ENCODE data around the gene PARVB. TPM values are rescaled to one million over a fixed set of nuclear protein-coding genes. Genes with fewer than 3 reads are reported as not detected.

Gene PARVB
- total and polyA plus RNA-seq, 9 of the 15 experiments (the other 6 are each of a cell fraction or from before 2014, with no cell fraction given), result 1.1 to 59.2 (median 29.2) TPM

DNA sequence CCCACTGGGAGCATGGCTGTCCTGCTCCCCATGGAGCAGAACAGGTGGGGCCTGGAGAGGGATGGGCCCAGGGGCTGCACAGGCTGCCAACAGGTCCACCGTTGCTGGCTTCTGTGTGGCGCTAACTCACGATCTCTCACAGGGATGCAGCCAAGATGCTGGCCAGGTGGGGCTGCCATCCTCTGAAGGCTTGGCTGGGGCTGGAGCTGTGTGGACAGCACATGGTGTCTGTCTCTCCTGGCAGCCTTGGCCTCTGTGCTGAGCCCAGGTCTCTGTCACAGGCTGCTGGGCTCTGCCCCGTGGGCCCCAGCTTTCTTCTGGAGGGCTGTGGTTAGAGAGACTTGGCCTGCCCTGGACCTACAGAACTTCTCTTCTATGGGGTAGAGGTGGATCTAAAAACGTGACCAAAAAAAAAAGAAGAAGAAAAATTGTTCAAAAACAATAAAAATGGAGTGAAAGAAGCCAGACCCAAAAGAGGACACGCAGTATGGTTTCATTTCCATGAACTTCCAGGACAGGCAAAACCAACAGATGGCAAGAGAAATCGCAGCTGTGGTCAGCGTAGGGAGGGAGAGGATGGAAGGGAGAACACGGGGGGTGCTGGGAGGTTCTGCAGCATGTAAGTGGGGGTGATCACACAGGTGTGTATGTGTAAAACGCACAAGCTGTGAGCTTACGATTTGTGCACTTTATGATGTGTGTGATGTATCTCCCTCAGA, 168.9 kb downstream of the PARVB start:
- no peaks in the 10 kb centered on the region for H3K9me1 ChIP-seq (ENCODE audit: control insufficient read depth, insufficient read depth, low read length)
- DNase-seq (ENCODE audit: extremely low read depth in 1 of 4, low spot score in 3 of 4) (no peak), ATAC-seq (no peak), FAIRE-seq (no peak)
- no peaks in the 10 kb centered on the region for H3K79me2 ChIP-seq (ENCODE audit: control insufficient read depth, insufficient read depth, low read length)
- intact Hi-C loops (cut with micrococcal nuclease) (no loop called here), in situ Hi-C loops (cut with MboI) (no loop called here)
- no peak overlapping the region; a peak in 1 of 4 replicates for H3K9ac ChIP-seq (ENCODE audit: insufficient read depth in 1 of 2, low read depth in 2 of 2, low read length in 2 of 2)
- H4K20me1 ChIP-seq (replicated peaks; ENCODE audit: control insufficient read depth, insufficient read depth, low read length), result no peaks in the 10 kb centered on the region
- no peaks in the 10 kb centered on the region for H3K36me3 ChIP-seq (ENCODE audit: control insufficient read depth, insufficient read depth, low read length)
- WGBS (ENCODE audit: insufficient coverage, low coverage, missing lambda C conversion rate), result 20% methylated on average over 8 of the region's 11 CpGs
- peaks cover 0 to 17% of the 10 kb centered on the region in 2 experiments; a peak in 2 of 5 replicates for H3K27me3 ChIP-seq (ENCODE audit: control insufficient read depth in 2 of 2, insufficient read depth in 2 of 2, low read length in 2 of 2)
- no TSS peak for BruUV-seq (replicated peaks)
- H3K27ac ChIP-seq (ENCODE audit: extremely low read depth, low read depth, low read length), result no peak overlapping the region
- POLR2A ChIA-PET, result no interaction called here
- CTCF ChIA-PET (ENCODE audit: low intra/inter-chr PET ratio), result no interaction called here
- peaks cover 0 to 13% of the 10 kb centered on the region in 2 experiments; a peak in 2 of 5 replicates for H3K4me1 ChIP-seq (replicated peaks in 1 of 2; ENCODE audit: control insufficient read depth in 2 of 2, insufficient read depth in 2 of 2, low read length in 2 of 2)
- no peak overlapping the region for H3K4me2 ChIP-seq (ENCODE audit: insufficient read depth, low read length)
- H3K4me3 ChIP-seq, result no peak overlapping the region
- H2AFZ ChIP-seq (ENCODE audit: low read depth, low read length), result no peak overlapping the region
- H3K9me3 ChIP-seq (replicated peaks; ENCODE audit: control insufficient read depth, insufficient read depth, low read depth, low read length), result no peaks in the 10 kb centered on the region
- TF ChIP-seq GABPA (tag; conservative IDR thresholded peaks at IDR 0.05; ENCODE audit: low read depth) (no peak), FOSL1 (tag; conservative IDR thresholded peaks at IDR 0.05) (no peak), DMBX1 (CRISPR knock-in tag; IDR thresholded peaks at IDR 0.05; ENCODE audit: borderline replicate concordance) (no peak), RAD21 (CRISPR knock-in tag; conservative IDR thresholded peaks at IDR 0.05 in 1 of 2, IDR thresholded peaks at IDR 0.05 in 1 of 2) (no peak), TAL1 (IDR thresholded peaks at IDR 0.05) (no peak), JUNB (CRISPR knock-in tag; conservative IDR thresholded peaks at IDR 0.05) (no peak), ZNF121 (CRISPR knock-in tag; conservative IDR thresholded peaks at IDR 0.05) (no peak), ARNT (IDR thresholded peaks at IDR 0.05) (no peak), TARDBP (IDR thresholded peaks at IDR 0.05) (no peak), PPARD (CRISPR knock-in tag; IDR thresholded peaks at IDR 0.05) (no peak)
- TF ChIP-seq, protein P1, sequence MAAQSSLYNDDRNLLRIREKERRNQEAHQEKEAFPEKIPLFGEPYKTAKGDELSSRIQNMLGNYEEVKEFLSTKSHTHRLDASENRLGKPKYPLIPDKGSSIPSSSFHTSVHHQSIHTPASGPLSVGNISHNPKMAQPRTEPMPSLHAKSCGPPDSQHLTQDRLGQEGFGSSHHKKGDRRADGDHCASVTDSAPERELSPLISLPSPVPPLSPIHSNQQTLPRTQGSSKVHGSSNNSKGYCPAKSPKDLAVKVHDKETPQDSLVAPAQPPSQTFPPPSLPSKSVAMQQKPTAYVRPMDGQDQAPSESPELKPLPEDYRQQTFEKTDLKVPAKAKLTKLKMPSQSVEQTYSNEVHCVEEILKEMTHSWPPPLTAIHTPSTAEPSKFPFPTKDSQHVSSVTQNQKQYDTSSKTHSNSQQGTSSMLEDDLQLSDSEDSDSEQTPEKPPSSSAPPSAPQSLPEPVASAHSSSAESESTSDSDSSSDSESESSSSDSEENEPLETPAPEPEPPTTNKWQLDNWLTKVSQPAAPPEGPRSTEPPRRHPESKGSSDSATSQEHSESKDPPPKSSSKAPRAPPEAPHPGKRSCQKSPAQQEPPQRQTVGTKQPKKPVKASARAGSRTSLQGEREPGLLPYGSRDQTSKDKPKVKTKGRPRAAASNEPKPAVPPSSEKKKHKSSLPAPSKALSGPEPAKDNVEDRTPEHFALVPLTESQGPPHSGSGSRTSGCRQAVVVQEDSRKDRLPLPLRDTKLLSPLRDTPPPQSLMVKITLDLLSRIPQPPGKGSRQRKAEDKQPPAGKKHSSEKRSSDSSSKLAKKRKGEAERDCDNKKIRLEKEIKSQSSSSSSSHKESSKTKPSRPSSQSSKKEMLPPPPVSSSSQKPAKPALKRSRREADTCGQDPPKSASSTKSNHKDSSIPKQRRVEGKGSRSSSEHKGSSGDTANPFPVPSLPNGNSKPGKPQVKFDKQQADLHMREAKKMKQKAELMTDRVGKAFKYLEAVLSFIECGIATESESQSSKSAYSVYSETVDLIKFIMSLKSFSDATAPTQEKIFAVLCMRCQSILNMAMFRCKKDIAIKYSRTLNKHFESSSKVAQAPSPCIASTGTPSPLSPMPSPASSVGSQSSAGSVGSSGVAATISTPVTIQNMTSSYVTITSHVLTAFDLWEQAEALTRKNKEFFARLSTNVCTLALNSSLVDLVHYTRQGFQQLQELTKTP (IDR thresholded peaks at IDR 0.05; ENCODE audit: low read depth in 1 of 2, partially characterized antibody in 2 of 2), result no peak
- TF ChIP-seq, protein P2, sequence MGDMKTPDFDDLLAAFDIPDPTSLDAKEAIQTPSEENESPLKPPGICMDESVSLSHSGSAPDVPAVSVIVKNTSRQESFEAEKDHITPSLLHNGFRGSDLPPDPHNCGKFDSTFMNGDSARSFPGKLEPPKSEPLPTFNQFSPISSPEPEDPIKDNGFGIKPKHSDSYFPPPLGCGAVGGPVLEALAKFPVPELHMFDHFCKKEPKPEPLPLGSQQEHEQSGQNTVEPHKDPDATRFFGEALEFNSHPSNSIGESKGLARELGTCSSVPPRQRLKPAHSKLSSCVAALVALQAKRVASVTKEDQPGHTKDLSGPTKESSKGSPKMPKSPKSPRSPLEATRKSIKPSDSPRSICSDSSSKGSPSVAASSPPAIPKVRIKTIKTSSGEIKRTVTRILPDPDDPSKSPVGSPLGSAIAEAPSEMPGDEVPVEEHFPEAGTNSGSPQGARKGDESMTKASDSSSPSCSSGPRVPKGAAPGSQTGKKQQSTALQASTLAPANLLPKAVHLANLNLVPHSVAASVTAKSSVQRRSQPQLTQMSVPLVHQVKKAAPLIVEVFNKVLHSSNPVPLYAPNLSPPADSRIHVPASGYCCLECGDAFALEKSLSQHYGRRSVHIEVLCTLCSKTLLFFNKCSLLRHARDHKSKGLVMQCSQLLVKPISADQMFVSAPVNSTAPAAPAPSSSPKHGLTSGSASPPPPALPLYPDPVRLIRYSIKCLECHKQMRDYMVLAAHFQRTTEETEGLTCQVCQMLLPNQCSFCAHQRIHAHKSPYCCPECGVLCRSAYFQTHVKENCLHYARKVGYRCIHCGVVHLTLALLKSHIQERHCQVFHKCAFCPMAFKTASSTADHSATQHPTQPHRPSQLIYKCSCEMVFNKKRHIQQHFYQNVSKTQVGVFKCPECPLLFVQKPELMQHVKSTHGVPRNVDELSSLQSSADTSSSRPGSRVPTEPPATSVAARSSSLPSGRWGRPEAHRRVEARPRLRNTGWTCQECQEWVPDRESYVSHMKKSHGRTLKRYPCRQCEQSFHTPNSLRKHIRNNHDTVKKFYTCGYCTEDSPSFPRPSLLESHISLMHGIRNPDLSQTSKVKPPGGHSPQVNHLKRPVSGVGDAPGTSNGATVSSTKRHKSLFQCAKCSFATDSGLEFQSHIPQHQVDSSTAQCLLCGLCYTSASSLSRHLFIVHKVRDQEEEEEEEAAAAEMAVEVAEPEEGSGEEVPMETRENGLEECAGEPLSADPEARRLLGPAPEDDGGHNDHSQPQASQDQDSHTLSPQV (IDR thresholded peaks at IDR 0.05), result no peak
